Fibroblast of skin of scalp (primary cell): ENCODE data around the gene SRMS.
"Not testable (repeated sequence)": the region's sequence is repeated elsewhere in the genome, so short reads cannot be mapped to it uniquely, and the experiment has no call there.

ENCODE experiments used
- DNase-seq: peaks from one replicate; pipeline ENCODE4 v3.0.0-alpha.2; 2013

The SRMS gene

DNA sequence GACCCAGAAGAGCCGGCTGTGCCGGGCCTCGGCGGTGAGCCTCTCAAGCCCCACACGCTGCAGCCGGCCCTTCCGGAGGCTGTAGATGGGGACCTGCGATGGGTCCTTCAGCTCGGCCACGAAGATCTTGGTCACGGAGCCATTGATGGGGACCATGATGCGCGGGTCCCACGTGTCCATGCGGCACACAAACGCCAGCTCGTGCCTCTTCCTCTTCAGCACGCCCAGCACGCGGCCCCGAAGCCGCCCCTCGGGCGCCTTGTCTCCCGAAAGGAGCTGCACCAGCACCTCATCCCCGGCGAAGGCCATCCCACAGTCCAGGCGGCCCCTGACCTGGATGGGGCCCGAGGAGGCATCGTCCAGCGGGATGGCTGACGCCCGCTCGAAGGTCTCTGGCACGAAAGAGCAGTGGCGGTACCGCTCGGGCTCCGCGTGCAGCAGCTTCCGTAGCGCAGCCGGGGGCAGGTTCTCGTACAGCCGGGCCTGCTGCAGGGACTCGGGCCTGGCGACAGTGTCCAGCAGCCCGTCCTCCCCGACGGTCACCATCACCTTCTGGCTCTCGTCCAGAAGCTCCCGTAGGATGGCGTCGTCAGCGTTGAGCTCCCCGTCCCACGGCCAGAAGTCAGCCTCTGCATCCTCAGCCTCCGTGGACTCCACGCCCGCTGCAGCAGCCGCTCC, 17.6 kb upstream of the SRMS start:
- DNase-seq, result no peak

GRCh38 chr20:63564036-63564810, 16.7 kb upstream of the SRMS start:
- no peak for DNase-seq

DNA sequence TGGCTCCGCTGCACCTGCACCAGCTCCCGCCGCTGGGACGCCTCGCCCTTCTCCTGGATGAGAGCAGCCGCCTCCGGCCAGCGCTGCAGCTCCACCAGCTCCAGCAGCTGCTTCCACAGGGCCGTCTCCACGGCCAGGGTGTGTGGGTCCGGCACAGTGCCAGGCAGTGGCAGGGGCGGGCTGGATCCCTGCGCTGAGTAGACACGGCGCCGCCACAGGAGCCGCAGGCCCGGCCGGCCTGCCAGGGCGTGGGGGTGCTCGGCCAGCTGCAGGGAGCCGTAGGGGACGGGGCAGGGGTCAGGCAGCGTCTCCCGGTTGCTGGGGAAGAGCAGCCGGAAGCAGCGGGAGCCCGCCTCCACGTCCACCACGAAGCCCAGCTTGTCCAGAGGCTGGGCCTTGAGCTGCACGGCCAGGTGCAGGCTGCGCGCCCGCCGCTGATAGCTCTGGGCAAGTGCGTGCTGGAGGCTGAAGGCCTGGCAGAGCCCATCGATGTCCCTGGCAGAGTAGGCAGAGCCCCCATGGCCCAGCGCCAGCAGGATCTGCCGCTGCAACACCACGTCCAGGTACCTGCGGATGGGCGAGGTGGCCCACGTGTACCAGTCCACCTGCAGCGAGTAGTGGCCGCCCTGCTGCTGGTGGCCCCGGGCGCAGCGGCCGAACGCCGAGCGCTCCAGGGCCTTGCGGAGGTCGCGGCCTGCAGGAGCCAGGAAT, 15.8 kb upstream of the SRMS start:
- no peak for DNase-seq

GRCh38 chr20:63562461-63563224, 15.1 kb upstream of the SRMS start:
- DNase-seq, result no peak

- DNase-seq, result no peak
Measured at GRCh38 chr20:63561624-63562396, 14.3 kb upstream of the SRMS start.

- DNase-seq, result no peak
Measured at GRCh38 chr20:63560856-63561609, 13.5 kb upstream of the SRMS start.

GRCh38 chr20:63560333-63560805, 12.8 kb upstream of the SRMS start:
- no peak for DNase-seq

- DNase-seq, result not testable (repeated sequence)
Measured at GRCh38 chr20:63559485-63560332, 12.2 kb upstream of the SRMS start.

DNA sequence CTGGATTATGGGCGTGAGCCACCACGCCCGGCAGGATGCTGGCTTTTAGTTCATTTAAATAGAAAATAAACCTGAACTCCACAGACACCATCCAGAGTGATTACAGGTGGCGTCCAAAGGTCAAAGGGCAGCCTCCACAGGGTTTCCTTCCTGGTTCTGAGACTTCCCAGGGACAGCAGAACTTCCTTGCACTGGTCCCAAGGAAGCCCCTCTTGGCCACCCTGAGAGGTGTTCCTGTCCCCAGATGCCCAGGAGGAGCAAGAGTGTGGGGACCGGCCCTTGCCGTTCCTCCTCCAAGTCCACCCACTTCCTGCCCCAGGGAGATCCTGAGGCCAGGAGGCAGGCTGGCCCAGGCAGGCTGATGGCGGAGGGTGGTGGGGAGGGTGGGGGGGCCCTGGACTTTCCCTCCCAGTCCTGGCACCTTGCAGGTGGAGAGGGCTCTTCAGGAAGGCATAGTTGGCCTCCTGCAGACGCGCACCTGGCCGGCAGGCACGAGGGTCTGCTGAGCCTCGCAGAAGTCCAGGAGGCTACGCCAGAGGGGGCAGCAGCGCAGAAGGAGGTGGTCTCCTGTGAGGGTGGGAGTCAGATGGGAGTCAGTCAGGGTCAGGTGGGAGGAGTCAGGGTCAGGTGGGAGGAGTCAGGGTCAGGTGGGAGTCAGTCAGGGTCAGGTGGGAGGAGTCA, 11.4 kb upstream of the SRMS start:
- DNase-seq, result no peak

- no peak for DNase-seq
Measured at GRCh38 chr20:63557481-63557891, 9.9 kb upstream of the SRMS start.

DNA sequence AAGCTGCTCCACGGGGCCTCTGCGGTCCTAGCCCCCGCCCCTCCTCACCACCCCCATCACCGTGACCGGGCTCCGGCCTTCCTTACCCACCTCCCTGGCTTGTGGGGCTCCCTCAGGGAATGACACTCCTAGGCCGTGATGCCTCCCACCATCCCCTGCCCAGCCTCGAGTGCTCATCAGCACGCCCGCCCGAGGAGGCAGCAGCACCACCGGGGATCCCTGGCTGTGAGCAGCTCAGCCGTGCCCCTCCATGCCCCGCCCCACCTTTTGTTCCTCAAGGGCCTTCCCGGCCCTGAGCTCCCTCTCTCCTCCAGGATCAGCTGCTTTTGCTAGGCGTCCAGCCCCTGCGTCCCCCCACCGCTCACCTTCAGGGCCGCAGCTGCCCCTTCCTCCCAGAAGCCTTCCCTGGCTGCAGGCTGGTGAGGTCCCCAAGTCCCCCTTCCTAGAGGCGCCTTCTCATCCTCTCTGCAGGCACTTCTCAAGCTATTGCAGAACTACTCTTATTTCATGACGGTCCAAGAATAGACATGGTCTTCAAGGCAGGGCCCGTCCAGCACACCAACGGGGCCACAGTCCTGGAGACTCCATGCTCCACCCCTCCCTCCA, 9.4 kb upstream of the SRMS start:
- DNase-seq, result no peak

DNA sequence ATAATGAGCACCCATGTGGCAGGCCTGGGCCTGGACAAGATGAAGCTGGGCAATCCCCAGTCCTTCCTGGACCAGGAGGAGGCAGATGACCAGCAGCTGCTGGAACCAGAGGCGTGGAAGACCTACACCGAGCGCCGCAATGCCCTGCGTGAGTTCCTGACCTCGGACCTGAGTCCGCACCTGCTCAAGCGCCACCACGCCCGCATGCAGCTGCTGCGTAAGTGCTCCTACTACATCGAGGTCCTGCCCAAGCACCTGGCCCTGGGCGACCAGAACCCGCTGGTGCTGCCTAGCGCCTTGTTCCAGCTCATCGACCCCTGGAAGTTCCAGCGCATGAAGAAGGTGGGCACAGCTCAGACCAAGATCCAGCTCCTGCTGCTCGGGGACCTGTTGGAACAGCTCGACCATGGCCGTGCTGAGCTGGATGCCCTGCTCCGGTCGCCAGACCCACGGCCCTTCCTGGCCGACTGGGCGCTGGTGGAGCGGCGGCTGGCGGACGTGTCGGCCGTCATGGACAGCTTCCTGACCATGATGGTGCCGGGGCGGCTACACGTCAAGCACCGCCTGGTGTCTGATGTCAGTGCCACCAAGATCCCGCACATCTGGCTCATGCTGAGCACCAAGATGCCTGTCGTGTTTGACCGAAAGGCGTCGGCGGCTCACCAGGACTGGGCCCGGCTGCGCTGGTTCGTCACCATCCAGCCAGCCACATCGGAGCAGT, 8.3 kb upstream of the SRMS start:
- no peak for DNase-seq

GRCh38 chr20:63554361-63555278, 7.1 kb upstream of the SRMS start:
- no peak for DNase-seq

DNA sequence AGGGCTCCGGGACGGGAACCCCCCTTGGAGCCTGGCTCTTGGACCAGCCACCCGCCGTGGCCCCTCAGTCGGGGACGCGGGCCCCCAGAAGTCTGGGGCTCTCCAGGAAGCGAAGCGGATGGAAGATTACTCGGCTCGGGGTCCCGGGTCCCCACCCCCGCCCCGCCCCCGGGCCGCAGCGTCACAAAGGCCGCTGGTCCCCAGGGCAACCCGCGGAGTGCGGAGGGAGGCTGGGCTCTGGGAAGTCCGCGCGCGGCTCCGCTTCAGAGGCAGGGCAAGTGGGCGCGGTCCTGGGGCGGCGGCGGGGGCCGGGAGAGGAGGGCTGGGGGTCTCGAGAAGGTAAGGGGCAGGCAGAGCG, 6.4 kb upstream of the SRMS start, which contains the start of gene FNDC11:
Gene FNDC11, plus strand, starts transcription at position 227 of the 358 bp plus-strand sequence. CDS start 1,505 bp downstream, outside the sequence.
- peak; percentile 29 for DNase-seq

GRCh38 chr20:63553251-63553932, 5.8 kb upstream of the SRMS start:
- DNase-seq, result peak; percentile 85

- no peak for DNase-seq
Measured at GRCh38 chr20:63552481-63553249, 5.1 kb upstream of the SRMS start.
